Right lobe of liver (tissue), 4 donors: Measurements from ENCODE around the gene SNAPC2.

Experiments used
- POLR2A ChIP-seq: fragments of 450-650 bp; IDR thresholded peaks from one replicate; pipeline ENCODE4 v1.6.1; 2017; ENCODE audit warnings: antibody characterized with exemption, mild to moderate bottlenecking
- TF ChIP-seq, protein P1 (sequence below), 4 donors: fragments of 200-600 bp in 3 of 4; fragments of 450-650 bp in 1 of 4; IDR thresholded peaks; one replicate each; pipeline versions ENCODE4 v1.5.1 to v1.8.0; 2016 to 2022; ENCODE audit warnings: antibody characterized with exemption in 4 of 4, mild to moderate bottlenecking in 2 of 4
- donor health status: DM: no; HTN: no; CAD: no.
- donor health status: DM: no; HTN: no; CAD: no.
- donor health status: DM: no; HTN: yes; CAD: no.

DNA sequence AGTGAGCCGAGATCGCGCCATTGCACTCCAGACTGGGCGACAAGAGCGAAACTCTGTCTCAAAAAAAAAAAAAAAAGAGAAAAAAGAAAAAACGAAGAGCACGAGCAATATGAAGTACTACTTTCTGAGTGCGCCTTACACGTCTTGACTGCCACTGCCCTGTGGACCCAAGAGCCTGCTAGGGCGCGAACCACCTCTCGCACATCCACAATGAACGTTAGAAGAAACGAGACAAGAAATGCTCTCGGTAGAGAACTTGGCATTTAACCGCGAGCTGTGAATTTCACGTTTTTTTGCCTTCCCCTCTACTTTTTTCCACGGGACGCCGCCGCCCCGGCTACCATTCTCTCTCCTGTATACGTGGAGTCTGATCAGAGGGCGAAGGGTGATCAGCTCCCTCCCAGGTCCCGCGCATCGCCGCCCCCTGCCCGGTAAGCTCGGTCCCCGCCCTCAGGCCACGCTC lies 22.9 kb downstream of the SNAPC2 start:
- TF ChIP-seq, protein P1, sequence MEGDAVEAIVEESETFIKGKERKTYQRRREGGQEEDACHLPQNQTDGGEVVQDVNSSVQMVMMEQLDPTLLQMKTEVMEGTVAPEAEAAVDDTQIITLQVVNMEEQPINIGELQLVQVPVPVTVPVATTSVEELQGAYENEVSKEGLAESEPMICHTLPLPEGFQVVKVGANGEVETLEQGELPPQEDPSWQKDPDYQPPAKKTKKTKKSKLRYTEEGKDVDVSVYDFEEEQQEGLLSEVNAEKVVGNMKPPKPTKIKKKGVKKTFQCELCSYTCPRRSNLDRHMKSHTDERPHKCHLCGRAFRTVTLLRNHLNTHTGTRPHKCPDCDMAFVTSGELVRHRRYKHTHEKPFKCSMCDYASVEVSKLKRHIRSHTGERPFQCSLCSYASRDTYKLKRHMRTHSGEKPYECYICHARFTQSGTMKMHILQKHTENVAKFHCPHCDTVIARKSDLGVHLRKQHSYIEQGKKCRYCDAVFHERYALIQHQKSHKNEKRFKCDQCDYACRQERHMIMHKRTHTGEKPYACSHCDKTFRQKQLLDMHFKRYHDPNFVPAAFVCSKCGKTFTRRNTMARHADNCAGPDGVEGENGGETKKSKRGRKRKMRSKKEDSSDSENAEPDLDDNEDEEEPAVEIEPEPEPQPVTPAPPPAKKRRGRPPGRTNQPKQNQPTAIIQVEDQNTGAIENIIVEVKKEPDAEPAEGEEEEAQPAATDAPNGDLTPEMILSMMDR (IDR thresholded peaks at IDR 0.05) = no peak
- TF ChIP-seq POLR2A = no peak
